SU-DHL-6 (cell line): ENCODE measurements around the gene GIGYF2.

Source experiments
- CTCF ChIP-seq: fragments of 200-600 bp; sonication (generic); IDR thresholded peaks from one replicate; pipeline ENCODE4 v1.5.1; 2017; ENCODE audit warnings: antibody characterized with exemption, mild to moderate bottlenecking, low read length, moderate library complexity; ENCODE audit not compliant: insufficient read depth, poor library complexity, severe bottlenecking
- EZH2phosphoT487 ChIP-seq: fragments of 200-600 bp; sonication (generic), shearing (Covaris generic); conservative IDR thresholded peaks from 2 replicates; pipeline ENCODE4 v1.6.1; 2018; ENCODE audit warnings: mild to moderate bottlenecking, antibody characterized with exemption, low read length, moderate library complexity, mixed read lengths

- TF ChIP-seq CTCF (no peak), EZH2phosphoT487 (no peak)
Measured at GRCh38 chr2:232771870-232772269, 74.7 kb downstream of the GIGYF2 start.
